Neural cell (in vitro differentiated cells): ENCODE results near the gene TMED9. TPM values are rescaled to one million over a fixed set of nuclear protein-coding genes. Genes with fewer than 3 reads are reported as not detected.

Source experiments
- H2AFZ ChIP-seq: fragments of 200-600, 300-800 bp; sonication (generic), shearing (Covaris generic); 2 replicates; pipeline ENCODE4 v1.6.0; 2014; ENCODE audit warnings: low read depth, mild to moderate bottlenecking, antibody characterized with exemption, low read length, moderate library complexity
- H3F3A ChIP-seq: fragments of 200-600 bp; shearing (Covaris generic); 2 replicates; pipeline ENCODE4 v1.6.1; 2016; ENCODE audit warnings: mild to moderate bottlenecking, moderate library complexity, mixed read lengths, antibody characterized with exemption, low read length; ENCODE audit not compliant: insufficient read depth, poor library complexity, severe bottlenecking
- H3K27ac ChIP-seq: fragments of 200-600, 300-800 bp; sonication (generic), shearing (Covaris generic); 2 replicates; pipeline ENCODE4 v1.5.1; 2014; ENCODE audit warnings: mild to moderate bottlenecking, low read length, moderate library complexity
- H3K27me3 ChIP-seq: fragments of 300-800, 200-600 bp; sonication (generic), shearing (Covaris generic); 2 replicates; pipeline ENCODE4 v1.6.0; 2014; ENCODE audit warnings: mild to moderate bottlenecking, low read depth, low read length, moderate library complexity; ENCODE audit not compliant: insufficient read depth
- H3K36me3 ChIP-seq: fragments of 300-800, 200-600 bp; sonication (generic), shearing (Covaris generic); 2 replicates; pipeline ENCODE4 v1.5.1; 2014; ENCODE audit warnings: mild to moderate bottlenecking, antibody characterized with exemption, low read length, moderate library complexity; ENCODE audit not compliant: insufficient read depth
- H3K4me2 ChIP-seq: fragments of 300-800, 200-600 bp; sonication (generic), shearing (Covaris generic); 2 replicates; pipeline ENCODE4 v1.6.0; 2014; ENCODE audit warnings: mild to moderate bottlenecking, low read length
- H3K4me3 ChIP-seq: fragments of 300-800, 200-600 bp; sonication (generic), shearing (Covaris generic); 2 replicates; pipeline ENCODE4 v1.5.1; 2014; ENCODE audit warnings: mild to moderate bottlenecking, low read length, moderate library complexity
- H3K79me2 ChIP-seq: fragments of 200-600 bp; shearing (Covaris generic); replicated peaks from 2 replicates; pipeline ENCODE4 v1.6.0; 2014; ENCODE audit warnings: mild to moderate bottlenecking, low read length, moderate library complexity; ENCODE audit not compliant: insufficient read depth
- H3K9ac ChIP-seq: fragments of 300-800, 200-600 bp; sonication (generic), shearing (Covaris generic); 2 replicates; pipeline ENCODE4 v1.6.1; 2016; ENCODE audit warnings: mild to moderate bottlenecking, low read length, mixed read lengths
- H3K9me2 ChIP-seq: fragments of 200-600 bp; shearing (Covaris generic); 2 replicates; pipeline ENCODE4 v1.6.1; 2016; ENCODE audit warnings: mild to moderate bottlenecking, low read length, mixed read lengths; ENCODE audit not compliant: insufficient read depth
- H3K9me3 ChIP-seq: fragments of 200-600, 300-800 bp; sonication (generic), shearing (Covaris generic); 2 replicates; pipeline ENCODE4 v1.6.1; 2016; ENCODE audit warnings: mild to moderate bottlenecking, mixed run types, low read length, moderate library complexity, mixed read lengths
- H4K20me1 ChIP-seq: fragments of 200-600 bp; shearing (Covaris generic); 2 replicates; pipeline ENCODE4 v1.6.1; 2016; ENCODE audit warnings: mild to moderate bottlenecking, mixed run types; ENCODE audit not compliant: insufficient read depth
- EP300 ChIP-seq: fragments of 450-650 bp; conservative IDR thresholded peaks from 2 replicates; pipeline ENCODE4 v1.6.1; 2014; ENCODE audit warnings: antibody characterized with exemption, mild to moderate bottlenecking, moderate library complexity; ENCODE audit not compliant: poor library complexity, severe bottlenecking
- EZH2 ChIP-seq: fragments of 200-600, 300-800 bp; shearing (Covaris generic), sonication (generic); IDR thresholded peaks from 2 replicates; pipeline ENCODE4 v1.6.1; 2014; ENCODE audit warnings: antibody characterized with exemption, low read length, borderline replicate concordance, mild to moderate bottlenecking; ENCODE audit not compliant: insufficient read depth, poor library complexity, severe bottlenecking
- MXI1 ChIP-seq: fragments of 450-650 bp; conservative IDR thresholded peaks from 2 replicates; pipeline ENCODE4 v1.6.1; 2014; ENCODE audit warnings: antibody characterized with exemption, mild to moderate bottlenecking; ENCODE audit not compliant: poor library complexity, severe bottlenecking
- POLR2AphosphoS5 ChIP-seq: IDR thresholded peaks from 2 replicates; pipeline ENCODE4 v1.6.1; 2012
- RAD21 ChIP-seq: fragments of 450-650 bp; conservative IDR thresholded peaks from 2 replicates; pipeline ENCODE4 v1.6.1; 2014; ENCODE audit warnings: antibody characterized with exemption, mild to moderate bottlenecking, moderate library complexity
- SMC3 ChIP-seq: fragments of 450-650 bp; conservative IDR thresholded peaks from 2 replicates; pipeline ENCODE4 v1.6.1; 2014; ENCODE audit warnings: antibody characterized with exemption, mild to moderate bottlenecking, moderate library complexity; ENCODE audit not compliant: poor library complexity
- TAF1 ChIP-seq: IDR thresholded peaks from 2 replicates; pipeline ENCODE4 v1.6.1; 2012; ENCODE audit warnings: low read depth
- polyA plus RNA-seq: library from polyadenylated mRNA; depleted of rRNA; stranded (reverse); fragments of >200 nt; gene quantifications from 2 replicates; pipeline ENCODE4 v1.2.3, GENCODE V29; 2014
- TF ChIP-seq, protein P1 (sequence below): IDR thresholded peaks from 2 replicates; pipeline ENCODE4 v1.6.1; 2012; ENCODE audit warnings: borderline replicate concordance
- TF ChIP-seq, protein P2 (sequence below): fragments of 450-650 bp; IDR thresholded peaks from 2 replicates; pipeline ENCODE4 v1.5.1; 2014; ENCODE audit warnings: antibody characterized with exemption, mild to moderate bottlenecking, moderate library complexity; ENCODE audit not compliant: poor library complexity, severe bottlenecking

Gene TMED9
- polyA plus RNA-seq, 1 donor from 2014 or later = 59.1 TPM

- Histone ChIP-seq H3K36me3 (no peaks in the 10 kb centered on the region), H3K27ac (peak within 1 kb of the TSS; percentile 79), H2AFZ (peak within 1 kb of the TSS; percentile 66), H3K27me3 (no peaks in the 10 kb centered on the region), H3K9me3 (no peaks in the 10 kb centered on the region), H3K9me2 (no peaks in the 10 kb centered on the region), H3K4me3 (peak within 1 kb of the TSS; percentile 83), H4K20me1 (no peaks in the 10 kb centered on the region), H3K9ac (peak within 1 kb of the TSS; percentile 83), H3K79me2 (peaks cover 7% of the 10 kb centered on the region), H3K4me2 (peak within 1 kb of the TSS; percentile 97), H3F3A (no peaks in the 10 kb centered on the region)
- TF ChIP-seq EP300 (no peak), RAD21 (peak; percentile 22), EZH2 (no peak), POLR2AphosphoS5 (peak; percentile 60), TAF1 (peak; percentile 33), SMC3 (no peak), MXI1 (peak; percentile 68)
- TF ChIP-seq, protein P1, sequence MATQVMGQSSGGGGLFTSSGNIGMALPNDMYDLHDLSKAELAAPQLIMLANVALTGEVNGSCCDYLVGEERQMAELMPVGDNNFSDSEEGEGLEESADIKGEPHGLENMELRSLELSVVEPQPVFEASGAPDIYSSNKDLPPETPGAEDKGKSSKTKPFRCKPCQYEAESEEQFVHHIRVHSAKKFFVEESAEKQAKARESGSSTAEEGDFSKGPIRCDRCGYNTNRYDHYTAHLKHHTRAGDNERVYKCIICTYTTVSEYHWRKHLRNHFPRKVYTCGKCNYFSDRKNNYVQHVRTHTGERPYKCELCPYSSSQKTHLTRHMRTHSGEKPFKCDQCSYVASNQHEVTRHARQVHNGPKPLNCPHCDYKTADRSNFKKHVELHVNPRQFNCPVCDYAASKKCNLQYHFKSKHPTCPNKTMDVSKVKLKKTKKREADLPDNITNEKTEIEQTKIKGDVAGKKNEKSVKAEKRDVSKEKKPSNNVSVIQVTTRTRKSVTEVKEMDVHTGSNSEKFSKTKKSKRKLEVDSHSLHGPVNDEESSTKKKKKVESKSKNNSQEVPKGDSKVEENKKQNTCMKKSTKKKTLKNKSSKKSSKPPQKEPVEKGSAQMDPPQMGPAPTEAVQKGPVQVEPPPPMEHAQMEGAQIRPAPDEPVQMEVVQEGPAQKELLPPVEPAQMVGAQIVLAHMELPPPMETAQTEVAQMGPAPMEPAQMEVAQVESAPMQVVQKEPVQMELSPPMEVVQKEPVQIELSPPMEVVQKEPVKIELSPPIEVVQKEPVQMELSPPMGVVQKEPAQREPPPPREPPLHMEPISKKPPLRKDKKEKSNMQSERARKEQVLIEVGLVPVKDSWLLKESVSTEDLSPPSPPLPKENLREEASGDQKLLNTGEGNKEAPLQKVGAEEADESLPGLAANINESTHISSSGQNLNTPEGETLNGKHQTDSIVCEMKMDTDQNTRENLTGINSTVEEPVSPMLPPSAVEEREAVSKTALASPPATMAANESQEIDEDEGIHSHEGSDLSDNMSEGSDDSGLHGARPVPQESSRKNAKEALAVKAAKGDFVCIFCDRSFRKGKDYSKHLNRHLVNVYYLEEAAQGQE = peak; percentile 13
- TF ChIP-seq, protein P2, sequence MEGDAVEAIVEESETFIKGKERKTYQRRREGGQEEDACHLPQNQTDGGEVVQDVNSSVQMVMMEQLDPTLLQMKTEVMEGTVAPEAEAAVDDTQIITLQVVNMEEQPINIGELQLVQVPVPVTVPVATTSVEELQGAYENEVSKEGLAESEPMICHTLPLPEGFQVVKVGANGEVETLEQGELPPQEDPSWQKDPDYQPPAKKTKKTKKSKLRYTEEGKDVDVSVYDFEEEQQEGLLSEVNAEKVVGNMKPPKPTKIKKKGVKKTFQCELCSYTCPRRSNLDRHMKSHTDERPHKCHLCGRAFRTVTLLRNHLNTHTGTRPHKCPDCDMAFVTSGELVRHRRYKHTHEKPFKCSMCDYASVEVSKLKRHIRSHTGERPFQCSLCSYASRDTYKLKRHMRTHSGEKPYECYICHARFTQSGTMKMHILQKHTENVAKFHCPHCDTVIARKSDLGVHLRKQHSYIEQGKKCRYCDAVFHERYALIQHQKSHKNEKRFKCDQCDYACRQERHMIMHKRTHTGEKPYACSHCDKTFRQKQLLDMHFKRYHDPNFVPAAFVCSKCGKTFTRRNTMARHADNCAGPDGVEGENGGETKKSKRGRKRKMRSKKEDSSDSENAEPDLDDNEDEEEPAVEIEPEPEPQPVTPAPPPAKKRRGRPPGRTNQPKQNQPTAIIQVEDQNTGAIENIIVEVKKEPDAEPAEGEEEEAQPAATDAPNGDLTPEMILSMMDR = no peak
Measured at GRCh38 chr5:177599731-177600507, 7.9 kb downstream of the TMED9 start, which contains the start of gene B4GALT7. Gene B4GALT7 (plus strand): TSS chr5:177600132. CDS start chr5:177600211, 79 bp downstream.

DNA sequence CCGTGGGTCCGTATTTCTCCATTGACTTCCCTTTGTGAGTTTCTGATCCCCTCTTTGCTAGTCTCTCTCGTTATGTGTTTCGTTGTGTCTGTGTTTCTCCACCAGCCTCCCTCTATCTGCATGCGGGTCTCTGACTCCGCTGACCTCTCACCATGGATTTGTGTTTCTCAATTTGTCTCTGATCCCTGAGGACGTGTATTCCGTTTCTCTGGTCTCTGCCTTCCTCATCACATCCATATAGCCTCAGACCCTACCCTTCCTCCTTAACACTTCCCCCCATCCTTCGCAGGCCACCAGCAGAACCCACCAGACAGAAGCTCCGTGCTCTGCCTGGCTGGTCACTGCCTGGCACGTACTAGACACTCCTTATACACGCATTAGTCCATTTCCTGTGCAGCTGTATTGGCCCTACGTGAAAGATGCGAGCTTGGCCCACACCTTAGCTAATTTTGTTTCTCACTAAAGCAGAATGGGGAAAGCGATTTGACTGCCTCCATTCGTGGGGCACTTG is 8.6 kb downstream of the TMED9 start:
- no peaks in the 10 kb centered on the region for H3K36me3 ChIP-seq
- peak overlapping the region; percentile 66 for H2AFZ ChIP-seq
- H3K27me3 ChIP-seq = no peaks in the 10 kb centered on the region
- no peaks in the 10 kb centered on the region for H3F3A ChIP-seq
- TF ChIP-seq RAD21 (no peak), POLR2AphosphoS5 (no peak), SMC3 (no peak), EP300 (no peak), EZH2 (no peak), MXI1 (no peak), TAF1 (no peak)
- TF ChIP-seq, protein P2 = no peak
- TF ChIP-seq, protein P1 = no peak
- no peaks in the 10 kb centered on the region for H4K20me1 ChIP-seq
- peak overlapping the region; percentile 83 for H3K4me3 ChIP-seq
- H3K9me2 ChIP-seq = no peaks in the 10 kb centered on the region
- peak overlapping the region; percentile 79 for H3K27ac ChIP-seq
- H3K79me2 ChIP-seq = peaks cover 7% of the 10 kb centered on the region
- peak overlapping the region; percentile 83 for H3K9ac ChIP-seq
- H3K9me3 ChIP-seq = no peaks in the 10 kb centered on the region
- H3K4me2 ChIP-seq = peak overlapping the region; percentile 97
